Measurements from ENCODE around the gene ZBTB1.

GRCh38 chr14:64566651-64567122 is 62.1 kb downstream of the ZBTB1 start:
- TF ChIP-seq CTCF (IDR thresholded peaks at IDR 0.05; ENCODE audit: poor library complexity, severe bottlenecking) = no peak
- no peak for TF ChIP-seq EP300 (conservative IDR thresholded peaks at IDR 0.05; ENCODE audit: poor library complexity, severe bottlenecking)
- no peak for TF ChIP-seq EZH2 (IDR thresholded peaks at IDR 0.05; ENCODE audit: borderline replicate concordance, insufficient read depth, low read length, poor library complexity, severe bottlenecking)
- no peak for TF ChIP-seq POLR2AphosphoS5 (IDR thresholded peaks at IDR 0.05)
- no peak for TF ChIP-seq REST (IDR thresholded peaks at IDR 0.05; ENCODE audit: borderline replicate concordance)
- no peak for TF ChIP-seq MXI1 (conservative IDR thresholded peaks at IDR 0.05; ENCODE audit: poor library complexity, severe bottlenecking)
- no peak for TF ChIP-seq RAD21 (conservative IDR thresholded peaks at IDR 0.05)
